Measurements from ENCODE around the gene YJEFN3.

DNA sequence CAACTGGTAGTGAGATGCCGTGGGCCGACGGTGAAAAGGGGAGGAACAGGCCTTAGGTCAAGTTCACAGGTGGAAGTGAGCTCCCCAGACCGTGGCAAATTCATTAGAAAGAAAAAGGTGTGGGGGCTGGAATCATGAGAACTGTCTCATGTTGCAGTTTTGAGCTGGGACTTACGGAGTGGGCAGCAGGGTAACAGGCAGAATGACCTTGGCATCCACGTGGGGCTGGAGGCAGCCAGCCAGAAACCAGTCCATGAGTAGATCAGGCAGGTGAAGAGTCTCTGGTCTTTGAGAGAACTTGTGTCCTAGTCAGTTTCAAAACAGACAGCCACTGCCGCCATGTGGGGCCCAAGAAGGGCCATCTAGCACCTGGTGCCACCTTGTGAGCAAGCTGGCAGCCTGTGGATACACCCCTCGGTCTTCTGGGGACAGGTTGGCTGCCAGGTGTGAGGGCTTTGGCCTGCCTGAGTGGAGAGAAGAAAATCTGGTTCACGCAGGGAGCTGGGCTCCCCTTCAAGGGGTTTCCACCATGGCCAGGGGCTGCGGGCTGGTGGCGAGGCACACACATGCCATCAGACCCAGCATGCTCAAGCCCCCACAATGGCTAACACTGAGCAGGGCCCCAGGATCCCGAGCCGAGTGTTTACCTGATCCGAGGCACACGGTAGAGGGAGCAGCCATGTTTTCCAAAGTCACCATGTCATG is 37.2 kb upstream of the YJEFN3 start:
- TF ChIP-seq, protein P1, sequence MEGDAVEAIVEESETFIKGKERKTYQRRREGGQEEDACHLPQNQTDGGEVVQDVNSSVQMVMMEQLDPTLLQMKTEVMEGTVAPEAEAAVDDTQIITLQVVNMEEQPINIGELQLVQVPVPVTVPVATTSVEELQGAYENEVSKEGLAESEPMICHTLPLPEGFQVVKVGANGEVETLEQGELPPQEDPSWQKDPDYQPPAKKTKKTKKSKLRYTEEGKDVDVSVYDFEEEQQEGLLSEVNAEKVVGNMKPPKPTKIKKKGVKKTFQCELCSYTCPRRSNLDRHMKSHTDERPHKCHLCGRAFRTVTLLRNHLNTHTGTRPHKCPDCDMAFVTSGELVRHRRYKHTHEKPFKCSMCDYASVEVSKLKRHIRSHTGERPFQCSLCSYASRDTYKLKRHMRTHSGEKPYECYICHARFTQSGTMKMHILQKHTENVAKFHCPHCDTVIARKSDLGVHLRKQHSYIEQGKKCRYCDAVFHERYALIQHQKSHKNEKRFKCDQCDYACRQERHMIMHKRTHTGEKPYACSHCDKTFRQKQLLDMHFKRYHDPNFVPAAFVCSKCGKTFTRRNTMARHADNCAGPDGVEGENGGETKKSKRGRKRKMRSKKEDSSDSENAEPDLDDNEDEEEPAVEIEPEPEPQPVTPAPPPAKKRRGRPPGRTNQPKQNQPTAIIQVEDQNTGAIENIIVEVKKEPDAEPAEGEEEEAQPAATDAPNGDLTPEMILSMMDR (conservative IDR thresholded peaks at IDR 0.05 in 1 of 2, IDR thresholded peaks at IDR 0.05 in 1 of 2; ENCODE audit: extremely low read depth in 1 of 2, insufficient read depth in 1 of 2, low read depth in 1 of 2, low read length in 2 of 2): no peak
- TF ChIP-seq EZH2 (IDR thresholded peaks at IDR 0.05; ENCODE audit: borderline replicate concordance, low read length): no peak
